ENCODE results near the gene DDX23.

The DDX23 gene

DNA sequence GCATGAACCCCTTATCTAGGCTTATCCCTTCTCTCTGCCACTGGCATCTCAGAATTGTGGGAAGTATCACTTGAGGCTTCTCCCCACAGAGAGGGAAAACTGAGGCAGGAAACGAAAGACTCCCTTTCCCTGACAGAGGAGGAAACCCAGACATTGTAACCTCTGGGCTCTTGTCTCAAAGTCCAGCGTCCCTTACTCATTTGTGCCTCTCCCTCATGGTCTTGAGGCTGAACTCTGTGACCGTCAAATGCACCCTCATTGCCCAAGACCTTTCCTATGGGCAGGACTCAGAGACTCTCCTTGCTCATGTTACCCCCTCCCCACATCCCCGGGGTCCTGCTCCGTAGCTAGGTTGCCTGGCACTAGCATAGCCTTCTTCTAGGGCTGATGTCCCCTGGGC, 29.8 kb downstream of the DDX23 start:
- no peak for DNase-seq

DNA sequence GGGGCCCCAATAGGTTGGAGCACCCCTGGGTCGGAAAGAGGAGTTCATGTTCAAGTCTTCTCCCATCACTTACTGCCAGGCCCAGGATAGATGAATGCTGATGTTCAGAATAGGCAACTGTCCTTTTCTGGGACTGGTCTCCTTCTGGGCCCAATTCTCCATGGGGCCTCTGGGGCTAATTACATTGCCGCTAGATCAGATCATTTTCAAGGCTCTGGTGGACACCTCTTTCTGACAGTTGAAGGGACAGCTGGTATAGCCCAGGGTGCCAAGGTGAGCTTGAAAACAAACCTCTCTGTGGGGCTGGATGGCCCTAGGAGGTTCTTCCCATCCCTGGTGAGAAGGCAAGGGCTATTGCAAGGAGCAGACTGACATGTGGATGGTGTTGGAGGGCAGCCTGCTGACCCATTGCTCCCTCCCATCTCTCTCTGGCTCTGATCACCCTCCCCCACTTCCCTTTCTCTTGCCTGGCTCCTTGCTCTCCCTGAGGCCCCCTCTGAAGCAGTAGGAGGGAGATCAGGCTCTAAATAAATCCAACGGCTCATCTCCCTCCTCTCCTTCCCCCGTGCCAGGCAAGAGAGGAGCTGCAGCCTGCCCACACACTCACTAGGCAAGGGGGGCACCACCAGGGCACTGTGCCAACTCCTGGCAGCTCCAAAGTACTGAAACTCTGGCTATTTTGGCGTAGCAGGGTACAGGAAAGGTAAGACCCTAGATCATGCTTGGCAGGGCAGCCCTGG, 31.8 kb downstream of the DDX23 start:
- no peak for DNase-seq

DNA sequence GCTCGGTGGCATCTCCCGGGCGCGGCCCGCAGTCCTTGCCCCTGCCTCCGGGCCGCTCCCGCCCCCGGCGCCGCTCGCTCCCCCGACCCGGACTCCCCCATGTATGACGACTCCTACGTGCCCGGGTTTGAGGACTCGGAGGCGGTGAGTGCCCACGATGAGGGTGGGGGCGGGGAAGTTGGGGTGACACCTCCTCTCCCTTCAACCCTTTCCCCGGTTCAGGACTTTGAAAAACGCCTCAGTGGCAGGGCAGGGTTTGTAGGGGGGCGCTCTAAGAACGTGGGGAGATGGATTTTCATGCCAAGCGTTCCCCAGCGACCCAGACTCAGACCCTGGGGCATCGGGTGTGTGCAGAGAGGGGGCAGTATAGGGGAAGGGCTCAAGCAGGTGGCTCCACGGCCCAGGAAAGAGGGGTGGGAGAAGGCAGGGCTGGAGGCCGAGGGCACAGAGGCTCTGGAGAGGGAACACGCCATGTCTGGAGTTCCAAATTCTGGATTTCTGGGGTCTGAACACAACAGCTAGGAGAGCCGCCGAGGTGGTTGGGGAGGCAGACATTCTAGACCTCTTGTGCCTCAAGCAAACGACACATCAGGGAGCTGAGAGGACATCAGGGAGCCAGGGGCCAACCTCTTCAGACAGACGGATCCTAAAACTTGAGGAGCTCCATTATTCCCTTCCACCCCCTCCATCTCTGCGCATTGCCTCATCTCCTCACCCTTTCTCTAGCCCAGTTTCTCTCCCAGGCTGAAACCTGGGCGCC, 33.0 kb downstream of the DDX23 start:
- DNase-seq: peak in 3 of 6 experiments; percentile 23 to 55 (median 33)

DNA sequence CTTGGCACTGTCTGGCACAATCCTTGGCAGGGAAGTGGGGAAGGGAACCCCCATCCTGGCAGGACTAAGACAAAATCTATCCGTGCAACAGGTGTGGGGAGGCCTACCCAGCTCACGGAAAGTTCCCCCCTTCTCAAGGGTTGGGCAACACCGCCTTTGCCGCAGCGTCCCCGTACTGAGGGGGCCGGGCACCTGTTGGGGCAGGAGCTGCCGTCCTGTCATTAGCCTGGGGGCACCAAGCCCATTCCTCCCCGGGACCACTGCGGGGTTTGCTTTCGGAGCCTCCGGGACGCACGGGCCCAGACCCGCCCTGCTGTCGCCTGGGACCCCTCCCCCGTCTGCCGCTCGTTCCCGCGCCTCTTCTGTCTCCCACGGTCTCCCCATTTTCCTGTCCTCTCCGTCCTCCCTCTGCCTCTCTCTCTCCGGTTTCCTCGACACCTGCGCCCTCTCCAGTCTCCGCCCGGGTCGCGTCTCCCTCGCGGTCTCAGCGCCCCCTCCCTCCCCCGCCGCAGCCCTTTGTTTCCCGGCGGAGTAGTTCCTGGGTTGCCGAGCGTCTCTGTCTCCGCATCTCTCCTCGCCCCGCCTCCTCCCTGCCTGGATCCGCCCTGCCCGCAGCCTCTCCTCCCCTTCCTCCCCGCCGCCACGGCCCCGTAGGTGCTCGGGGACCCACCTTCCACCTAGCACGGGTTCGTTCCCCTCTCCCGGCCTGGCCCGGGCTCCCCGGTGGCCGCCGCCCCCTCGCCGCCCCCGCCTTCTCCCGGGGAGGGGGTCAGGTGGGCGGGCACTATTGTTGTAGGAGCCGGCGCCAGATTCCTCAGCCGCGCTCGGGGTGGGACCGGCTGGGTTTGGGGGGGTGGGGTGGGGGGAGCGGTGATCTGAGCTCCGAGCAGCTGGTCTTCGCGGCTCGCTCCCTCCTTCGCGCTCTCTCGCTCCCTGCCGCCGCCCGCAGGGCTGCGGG, 33.8 kb downstream of the DDX23 start, which contains the start of gene CACNB3:
Gene CACNB3, plus strand, starts transcription at position 624 of the 958 bp plus-strand sequence. CDS start 434 bp downstream, outside the sequence.
- DNase-seq: peak; percentile 52 to 76 (median 70)

DNA sequence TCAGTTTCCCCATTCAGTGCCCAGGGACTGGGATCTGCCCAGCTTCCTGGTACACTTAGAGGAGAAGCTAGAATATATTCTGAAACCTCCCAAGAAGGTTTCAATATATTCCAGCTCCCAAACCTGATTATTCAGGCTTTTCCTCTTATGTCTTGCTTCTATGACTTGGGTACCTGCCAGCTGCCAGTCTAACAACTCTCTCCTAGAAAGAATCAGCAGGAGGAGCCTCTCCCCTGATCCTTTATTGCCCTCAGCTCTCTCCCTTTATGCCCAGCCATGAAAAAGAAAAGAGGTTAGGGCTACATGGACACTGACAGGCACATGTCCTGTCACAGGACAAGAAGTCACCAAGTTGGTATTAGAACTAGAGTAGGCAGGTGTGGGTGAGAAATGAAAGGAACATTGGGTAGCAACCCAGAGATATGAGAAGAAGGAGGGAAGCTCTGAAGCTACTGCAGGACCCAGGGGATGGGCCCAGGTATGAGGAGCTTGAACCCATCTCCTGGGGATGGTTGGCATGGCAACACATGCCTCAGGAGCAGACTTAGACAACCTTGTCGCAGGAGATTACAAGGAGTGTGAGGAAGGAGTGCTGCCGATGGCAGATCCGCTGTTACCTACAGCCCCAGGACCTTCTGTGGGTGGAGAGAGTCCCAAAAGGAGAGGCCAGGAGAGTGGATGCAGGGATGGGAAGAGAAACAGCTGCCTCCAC, 35.7 kb downstream of the DDX23 start:
- no peak for DNase-seq

DNA sequence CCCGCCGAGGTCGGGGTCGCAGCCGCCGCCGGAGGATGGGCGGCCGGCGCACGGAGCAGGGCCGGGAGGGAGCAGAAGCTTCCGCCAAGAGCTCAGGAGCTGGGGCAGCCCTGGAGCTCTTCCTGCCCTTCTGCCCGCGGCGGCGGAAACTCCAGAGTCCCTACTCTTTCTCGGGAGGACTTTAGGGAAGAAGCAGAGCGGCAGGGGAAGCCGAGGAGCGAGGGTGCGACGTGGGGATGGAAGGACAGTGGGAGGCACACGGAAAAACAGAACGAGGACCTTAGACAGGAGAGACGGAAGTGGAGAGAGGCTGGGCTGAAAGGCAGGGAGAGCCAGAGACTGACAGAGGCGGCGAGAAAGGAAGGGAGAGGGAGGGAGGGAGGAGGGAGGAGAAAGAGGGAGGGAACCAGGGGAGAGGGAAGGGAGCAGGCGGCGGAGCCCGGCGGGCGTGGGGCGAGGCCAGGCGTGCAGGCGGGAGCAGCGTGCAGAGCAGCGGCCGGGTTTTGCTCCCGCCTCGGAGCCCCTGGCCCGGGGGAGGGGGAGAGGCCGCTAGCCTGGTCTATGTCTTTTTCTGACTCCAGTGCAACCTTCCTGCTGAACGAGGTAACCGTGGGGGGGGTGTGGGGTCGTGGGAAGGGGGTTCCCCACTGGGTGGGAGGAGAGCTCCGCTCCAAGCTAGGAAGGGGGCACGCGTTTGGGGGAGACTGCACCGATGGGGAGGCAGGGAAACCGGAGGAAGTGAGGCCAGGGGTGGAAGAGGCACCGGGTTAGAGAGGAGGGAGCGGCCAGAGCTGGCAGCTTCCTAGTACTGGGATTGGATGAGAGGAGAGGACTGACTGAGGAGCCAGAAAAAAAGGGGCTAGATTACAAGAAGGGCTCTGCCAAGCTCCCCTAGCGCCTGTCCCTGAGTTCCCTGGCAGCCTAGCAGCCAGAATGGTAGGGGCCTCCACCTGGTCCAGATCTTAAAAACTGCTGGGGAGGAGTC, 36.5 kb downstream of the DDX23 start:
- DNase-seq: peak in 2 of 6 experiments; percentile 20 to 43

DNA sequence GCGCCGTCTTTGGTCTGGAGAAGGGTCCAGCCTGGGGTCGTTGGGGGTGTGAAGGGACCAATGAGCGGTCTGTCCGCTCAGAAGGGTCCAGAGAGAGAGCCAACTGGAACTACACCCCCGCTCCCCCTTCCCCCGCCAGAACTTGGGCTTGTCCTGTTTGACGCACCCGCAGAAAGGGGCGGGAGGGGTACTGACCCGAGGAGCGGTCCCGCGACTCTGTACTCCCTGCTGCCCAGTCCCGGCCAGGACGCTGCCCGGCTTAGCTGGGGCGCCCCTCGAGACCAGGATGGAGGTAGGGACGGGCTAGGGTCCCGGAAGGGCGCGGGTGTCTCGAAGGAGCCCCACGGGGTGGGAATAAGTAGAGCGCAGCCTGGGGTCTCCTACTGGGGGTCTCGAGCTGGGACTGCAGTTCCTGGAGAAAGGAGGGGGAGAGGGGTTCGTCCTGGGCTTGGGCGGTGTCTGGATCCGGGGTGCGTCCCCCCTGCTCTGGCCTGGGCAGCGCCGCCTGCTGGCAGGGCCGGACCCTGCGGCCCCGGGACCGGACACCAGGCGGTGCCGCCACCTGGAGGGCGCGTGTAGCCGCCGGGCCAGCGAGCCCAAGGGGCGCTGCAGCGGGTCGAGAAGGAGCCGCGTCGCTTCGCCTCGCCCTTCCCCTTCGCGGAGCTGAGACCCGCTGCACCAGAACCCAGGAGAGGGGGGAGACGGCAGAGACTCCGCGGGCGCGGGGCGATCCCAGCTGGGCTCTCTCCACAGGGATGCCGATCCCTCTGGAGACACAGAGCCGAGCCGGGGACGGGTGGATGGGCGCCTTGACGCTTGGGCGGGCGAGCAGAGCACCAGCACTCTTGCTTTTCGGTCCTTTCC, 37.5 kb downstream of the DDX23 start:
- peak; percentile 17 to 62 (median 44) for DNase-seq

DNA sequence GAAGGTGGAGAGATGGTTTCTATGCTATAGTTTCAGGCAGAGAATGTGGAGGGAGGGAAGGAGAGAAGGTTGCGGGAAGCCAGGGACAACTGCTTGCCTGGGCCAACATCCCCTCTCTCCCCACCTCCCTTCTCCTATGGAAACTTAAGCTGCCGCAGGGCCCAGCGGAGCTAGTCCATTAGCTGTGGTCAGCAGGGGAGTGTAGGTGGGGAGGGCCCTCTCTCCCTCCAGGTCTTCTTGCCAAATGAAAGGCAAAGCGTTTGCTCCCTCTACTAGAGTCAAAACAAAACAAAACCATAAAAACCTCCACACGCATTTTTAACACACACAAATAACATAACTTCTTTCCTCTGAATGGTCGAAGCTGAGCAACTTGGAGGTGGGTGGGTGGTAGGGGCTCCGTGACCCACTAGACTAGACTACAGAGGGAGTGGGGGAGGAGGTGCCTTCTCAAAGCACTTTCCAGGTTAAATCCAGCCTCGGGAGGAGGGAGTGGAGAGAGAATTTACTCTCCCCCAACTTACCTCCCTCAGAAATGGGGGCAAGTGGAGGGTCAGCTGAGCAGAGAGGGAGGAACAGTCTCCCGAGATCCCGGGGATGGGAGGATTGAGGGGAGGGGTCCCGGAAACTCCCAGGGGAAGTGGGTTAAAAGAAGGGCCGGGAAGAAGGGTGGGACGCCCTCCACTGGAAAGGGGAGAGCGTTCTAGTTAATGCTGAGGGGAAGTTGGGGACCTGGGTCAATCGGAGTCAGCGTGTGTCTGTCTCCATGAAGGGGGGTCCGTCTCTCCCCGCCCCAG, 38.3 kb downstream of the DDX23 start:
- DNase-seq: no peak

DNA sequence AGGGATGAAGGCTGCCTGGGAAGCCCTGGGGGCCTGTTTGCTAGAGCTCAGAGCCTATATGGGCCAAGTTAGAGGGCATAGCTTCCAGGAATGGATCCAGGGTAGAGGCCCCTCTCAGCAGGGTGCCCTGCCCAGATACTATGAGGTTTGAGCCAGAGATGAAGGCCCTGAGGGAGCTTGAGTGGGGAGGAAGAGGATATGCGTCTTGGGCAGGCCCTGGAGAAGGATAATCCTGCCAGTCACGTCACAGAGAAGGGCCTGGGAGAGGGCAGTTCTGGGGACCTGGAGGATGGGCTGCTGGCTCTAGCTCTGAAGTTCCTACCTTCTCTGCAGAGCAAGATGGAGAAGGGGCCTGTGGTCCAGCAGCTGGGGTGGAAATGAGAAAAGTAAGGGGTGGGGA, 39.6 kb downstream of the DDX23 start:
- no peak for DNase-seq

DNA sequence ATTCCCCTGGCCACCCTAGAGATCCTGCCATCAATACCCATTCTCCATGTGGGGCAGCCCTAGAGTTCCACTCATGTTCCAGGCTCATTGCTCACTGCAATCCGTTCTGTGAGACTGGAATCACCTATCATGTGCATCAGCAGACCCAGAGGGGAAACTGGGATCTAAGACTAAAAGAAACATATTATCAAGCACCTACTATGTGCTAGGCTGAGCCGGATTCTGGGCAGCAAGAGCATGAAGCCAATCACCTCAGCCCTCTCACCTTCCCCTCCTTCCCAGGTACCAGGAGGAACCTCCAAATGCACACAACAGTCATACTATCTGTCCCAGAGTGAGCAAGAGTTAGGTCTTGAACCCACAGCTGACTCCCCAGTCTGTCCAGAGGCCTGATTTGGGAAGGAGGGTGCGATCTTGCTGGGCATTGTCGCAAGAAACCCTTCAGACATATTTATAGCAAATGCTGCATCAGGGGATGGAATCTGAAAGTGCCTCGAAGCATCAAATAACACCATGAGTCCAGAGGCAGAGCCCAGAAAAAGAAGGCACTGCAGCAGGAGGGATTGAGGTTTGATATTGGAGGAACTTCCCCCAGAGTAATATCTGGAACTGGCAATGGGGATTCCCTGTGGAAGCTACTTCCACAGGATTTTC, 40.4 kb downstream of the DDX23 start:
- no peak for DNase-seq

DNA sequence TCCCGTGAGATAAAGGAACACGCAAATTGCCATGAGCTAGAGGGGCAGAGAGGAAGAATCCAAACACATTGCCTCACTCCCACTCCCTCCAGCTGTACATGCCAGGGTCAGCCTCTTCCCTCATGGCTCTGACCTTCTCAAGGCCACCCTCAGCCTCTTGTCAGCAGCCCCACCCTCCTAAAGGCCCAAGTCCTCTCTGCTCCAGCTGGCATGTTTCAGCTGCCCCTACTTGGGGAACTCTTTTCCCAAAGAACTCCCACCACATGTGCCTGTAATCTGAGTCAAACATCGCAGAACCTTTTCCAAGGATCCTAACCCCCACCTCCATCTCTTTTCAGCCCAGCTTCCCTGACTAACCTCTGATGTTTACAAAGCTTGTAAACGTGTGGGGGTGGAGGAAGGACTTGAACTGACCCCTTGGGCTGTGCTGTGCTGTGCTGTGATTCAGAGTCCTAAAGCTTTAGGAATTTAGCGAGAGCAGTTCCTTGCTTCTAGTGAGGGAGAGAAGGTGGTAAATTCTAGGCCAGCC, 41.0 kb downstream of the DDX23 start:
- no peak for DNase-seq

DNA sequence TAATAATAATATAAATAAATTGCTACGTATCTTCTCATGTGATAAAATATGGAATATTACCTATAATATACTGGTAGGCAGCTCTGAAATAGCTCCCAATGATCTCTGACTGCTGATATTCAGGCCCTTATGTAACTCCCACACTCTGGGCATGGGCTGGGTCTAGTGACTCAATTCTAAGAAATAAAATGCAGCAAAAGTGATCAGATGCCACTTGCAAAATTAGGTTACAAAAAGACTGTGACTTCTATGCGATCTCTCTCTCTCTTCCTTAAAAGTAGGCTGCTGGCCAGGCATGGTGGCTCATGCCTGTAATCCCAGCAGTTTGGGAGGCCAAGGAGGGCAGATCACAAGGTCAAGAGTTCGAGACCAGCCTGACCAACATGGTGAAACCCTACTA, 44.0 kb downstream of the DDX23 start:
- no peak for DNase-seq

DNA sequence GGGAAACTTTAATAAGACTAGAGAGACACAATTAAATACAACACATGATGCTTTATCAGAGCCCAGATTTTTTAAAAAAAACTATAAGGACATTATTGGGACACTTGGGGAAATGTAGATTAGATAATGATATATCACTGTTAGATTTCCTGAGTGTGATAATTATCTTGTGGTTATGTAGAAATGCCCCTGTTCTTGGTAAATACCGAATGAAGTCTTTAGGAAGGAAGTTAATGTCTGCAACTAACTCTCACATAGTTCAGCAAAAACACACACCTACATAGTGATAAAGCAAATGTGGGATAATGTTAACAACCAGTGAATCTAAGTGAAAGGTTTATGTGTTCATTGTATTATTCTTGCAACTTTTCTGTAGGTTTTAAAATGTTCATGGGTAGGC, 48.3 kb downstream of the DDX23 start:
- DNase-seq: no peak

DNA sequence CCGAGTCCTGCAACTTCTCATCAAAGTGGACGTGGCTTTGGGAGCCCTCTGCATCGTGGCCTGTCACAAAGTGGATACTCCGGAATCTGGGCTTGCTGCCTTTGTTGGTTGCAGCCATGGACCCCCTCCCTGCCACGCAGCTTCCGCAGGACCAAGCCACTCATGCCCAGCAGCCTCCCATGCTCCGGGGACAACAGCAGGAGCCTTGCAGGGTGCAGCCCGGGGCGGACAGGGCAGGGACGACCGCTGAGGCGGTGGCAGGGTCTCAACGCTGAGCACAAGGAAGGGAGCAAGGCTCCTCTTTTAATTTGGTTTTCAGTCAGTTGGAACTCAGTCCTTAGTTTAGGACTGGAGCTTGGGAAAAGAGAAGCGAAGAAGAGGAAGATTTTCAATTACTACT, 51.0 kb downstream of the DDX23 start:
- DNase-seq: no peak

DNA sequence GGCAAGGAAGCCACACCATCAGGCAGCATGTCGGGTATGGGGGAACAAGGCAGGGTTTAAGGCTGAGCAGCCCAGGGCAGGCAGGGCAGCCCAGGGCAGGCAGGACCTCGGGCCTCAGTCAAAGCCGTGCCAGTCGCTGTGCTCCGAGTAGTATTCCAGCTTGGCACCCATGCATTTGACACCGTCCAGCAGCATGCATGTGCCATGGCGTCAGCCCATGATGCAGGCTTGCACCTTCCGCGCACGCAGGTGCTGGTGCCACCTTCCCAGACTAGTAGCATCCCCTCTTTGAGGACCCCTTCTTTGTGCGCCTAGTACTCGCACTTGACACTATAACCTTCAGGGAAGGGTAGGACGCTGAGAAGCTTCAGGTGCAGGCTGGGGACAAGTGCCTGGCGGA, 51.5 kb downstream of the DDX23 start:
- no peak for DNase-seq

DNA sequence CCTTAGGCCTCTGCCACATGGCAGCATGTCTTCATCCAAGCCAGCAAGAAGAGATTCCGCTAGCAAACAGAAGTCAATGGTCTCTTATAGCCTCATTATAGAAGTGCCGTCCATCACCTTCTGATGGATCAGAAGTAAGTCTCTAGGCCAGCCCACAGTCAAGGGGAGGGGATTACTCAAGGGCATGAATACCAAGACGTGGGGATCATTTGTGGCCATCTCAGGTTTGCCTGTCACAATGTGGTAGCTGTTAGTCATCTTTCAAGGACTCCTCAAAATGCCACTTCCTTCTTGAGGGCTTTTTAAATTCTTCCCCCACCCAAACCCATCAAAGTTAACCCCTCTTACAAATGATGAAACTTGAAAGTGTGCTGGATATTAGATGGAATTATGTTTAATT, 55.0 kb downstream of the DDX23 start:
- DNase-seq: no peak

DNA sequence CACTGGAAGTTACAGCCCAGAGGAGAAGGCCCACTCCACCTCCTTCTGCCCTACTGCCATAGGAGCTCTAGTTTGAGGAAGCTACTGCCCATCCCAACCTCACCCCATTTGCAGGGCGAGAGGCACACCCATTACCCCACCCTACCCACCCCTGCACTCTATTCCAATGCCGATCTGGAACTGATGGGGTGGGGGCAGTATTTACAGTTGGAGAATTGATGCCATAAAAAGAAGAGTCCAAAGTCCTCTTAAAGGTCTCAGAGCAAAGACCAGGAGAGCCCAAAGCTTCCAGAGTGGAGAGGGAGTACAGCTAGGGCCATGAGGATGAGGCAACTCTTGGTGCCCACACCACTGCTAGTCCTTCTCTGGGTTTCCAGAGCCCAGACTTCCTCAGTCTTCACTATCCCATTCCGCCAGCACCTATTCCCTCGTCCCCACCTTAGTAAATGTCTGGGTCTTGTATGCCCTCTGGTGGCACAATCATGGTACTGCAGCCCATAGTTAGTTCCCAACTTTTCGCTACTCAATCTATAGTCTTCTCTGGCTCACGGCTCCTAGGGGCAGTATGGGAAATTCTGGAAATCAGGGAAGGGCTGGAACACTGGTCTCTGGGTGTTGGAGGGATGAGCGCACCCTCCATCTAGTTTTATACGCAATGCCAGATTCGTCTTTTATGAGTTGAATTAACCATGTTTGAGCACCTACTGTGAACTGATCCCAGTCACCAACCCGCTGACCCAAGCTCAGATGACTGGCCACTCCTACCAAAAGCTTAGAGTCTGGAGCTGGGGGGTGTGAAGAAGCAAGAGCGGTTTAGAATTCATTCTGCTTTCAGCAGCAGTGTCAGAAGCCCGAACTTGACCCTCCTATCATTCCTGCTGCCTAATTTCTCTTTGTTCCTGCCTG, 56.2 kb downstream of the DDX23 start:
- peak; percentile 14 to 72 (median 30) for DNase-seq
